ENCODE data around the gene AGXT.
"Not testable (repeated sequence)": the region's sequence is repeated elsewhere in the genome, so short reads cannot be mapped to it uniquely, and the experiment has no call there.

AGXT gene

GRCh38 chr2:240840435-240841060 is 28.1 kb upstream of the AGXT start:
- DNase-seq (ENCODE audit: low spot score): peak; percentile 91

GRCh38 chr2:240846309-240846708 is 22.3 kb upstream of the AGXT start:
- not testable (repeated sequence) for DNase-seq (ENCODE audit: low spot score)

GRCh38 chr2:240846873-240847595 is 21.6 kb upstream of the AGXT start:
- DNase-seq (ENCODE audit: low spot score): no peak

- DNase-seq (ENCODE audit: low spot score): no peak
Observed at GRCh38 chr2:240847817-240848216, 20.8 kb upstream of the AGXT start.

GRCh38 chr2:240848900-240849680 is 19.5 kb upstream of the AGXT start:
- no peak for DNase-seq (ENCODE audit: low spot score)

- DNase-seq (ENCODE audit: low spot score): no peak
Observed at GRCh38 chr2:240850026-240850425, 18.6 kb upstream of the AGXT start.

- no peak for DNase-seq (ENCODE audit: low spot score)
Observed at GRCh38 chr2:240850756-240851077, 17.9 kb upstream of the AGXT start.

GRCh38 chr2:240851078-240851991 is 17.3 kb upstream of the AGXT start:
- DNase-seq (ENCODE audit: low spot score): peak; percentile 90

GRCh38 chr2:240852671-240853314 is 15.8 kb upstream of the AGXT start:
- no peak for DNase-seq (ENCODE audit: low spot score)

- no peak for DNase-seq (ENCODE audit: low spot score)
Observed at GRCh38 chr2:240855670-240856069, 13.0 kb upstream of the AGXT start.

GRCh38 chr2:240856151-240856980 is 12.3 kb upstream of the AGXT start:
- DNase-seq (ENCODE audit: low spot score): no peak

GRCh38 chr2:240857039-240858008 is 11.3 kb upstream of the AGXT start:
- no peak for DNase-seq (ENCODE audit: low spot score)

GRCh38 chr2:240858321-240858720 is 10.3 kb upstream of the AGXT start:
- no peak for DNase-seq (ENCODE audit: low spot score)

- DNase-seq (ENCODE audit: low spot score): no peak
Observed at GRCh38 chr2:240858871-240859270, 9.8 kb upstream of the AGXT start.

- no peak for DNase-seq (ENCODE audit: low spot score)
Observed at GRCh38 chr2:240861547-240861946, 7.1 kb upstream of the AGXT start.

GRCh38 chr2:240864475-240864874 is 4.1 kb upstream of the AGXT start:
- DNase-seq (ENCODE audit: low spot score): no peak

- DNase-seq (ENCODE audit: low spot score): no peak
Observed at GRCh38 chr2:240865391-240865790, 3.2 kb upstream of the AGXT start.

GRCh38 chr2:240869109-240869955 is 708 bp downstream of the AGXT start:
- no peak for DNase-seq (ENCODE audit: low spot score)
